ENCODE measurements around the gene RALGAPA2.

RALGAPA2 gene

DNA sequence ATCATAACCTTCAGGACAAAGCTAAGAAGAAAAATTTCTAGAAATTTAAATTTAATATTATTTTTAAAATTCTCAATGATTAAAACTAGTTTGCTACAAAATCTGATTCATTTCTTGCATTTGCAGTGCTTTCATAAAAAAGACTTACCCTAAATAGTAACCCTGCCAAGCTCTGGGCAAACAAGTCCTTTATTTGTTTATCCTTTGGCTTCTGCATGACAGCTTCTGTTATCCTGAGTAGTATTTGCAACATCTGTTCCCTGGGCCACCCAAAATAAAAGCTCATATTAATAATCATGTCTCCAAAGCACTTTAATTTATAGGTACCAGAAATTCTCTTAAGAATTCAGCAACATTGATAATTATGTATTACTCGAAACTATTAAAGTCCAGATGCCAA lies 101.3 kb downstream of the RALGAPA2 start:
- Histone ChIP-seq H3K27me3 (ENCODE audit: insufficient read depth, insufficient read length) (no peaks in the 10 kb centered on the region), H3K4me3 (ENCODE audit: insufficient read length, low read depth) (no peak overlapping the region), H3K9me3 (ENCODE audit: insufficient read depth, low read length) (no peaks in the 10 kb centered on the region), H3K36me3 (ENCODE audit: insufficient read depth, insufficient read length, low read length) (no peaks in the 10 kb centered on the region), H3K9ac (ENCODE audit: insufficient read length, low read depth) (no peak overlapping the region), H3K4me1 (ENCODE audit: insufficient read depth, insufficient read length) (no peaks in the 10 kb centered on the region)
- TF ChIP-seq YY1 (IDR thresholded peaks at IDR 0.05; ENCODE audit: insufficient read depth, insufficient read length): no peak
- no peak for TF ChIP-seq SUZ12 (IDR thresholded peaks at IDR 0.05; ENCODE audit: extremely low read depth, insufficient read depth, insufficient read length)
- no peak for TF ChIP-seq ZNF274 (IDR thresholded peaks at IDR 0.05; ENCODE audit: low read depth, low read length)
- DNase-seq (ENCODE audit: low read depth, low spot score): no peak

GRCh38 chr20:20609522-20609921 lies 102.9 kb downstream of the RALGAPA2 start:
- Histone ChIP-seq H3K9ac (ENCODE audit: insufficient read length, low read depth) (no peak overlapping the region), H3K4me1 (ENCODE audit: insufficient read depth, insufficient read length) (no peaks in the 10 kb centered on the region), H3K36me3 (ENCODE audit: insufficient read depth, insufficient read length, low read length) (no peaks in the 10 kb centered on the region), H3K27me3 (ENCODE audit: insufficient read depth, insufficient read length) (no peaks in the 10 kb centered on the region), H3K9me3 (ENCODE audit: insufficient read depth, low read length) (no peaks in the 10 kb centered on the region), H3K4me3 (ENCODE audit: insufficient read length, low read depth) (no peak overlapping the region)
- no peak for DNase-seq (ENCODE audit: low read depth, low spot score)
- no peak for TF ChIP-seq YY1 (IDR thresholded peaks at IDR 0.05; ENCODE audit: insufficient read depth, insufficient read length)
- no peak for TF ChIP-seq SUZ12 (IDR thresholded peaks at IDR 0.05; ENCODE audit: extremely low read depth, insufficient read depth, insufficient read length)
- no peak for TF ChIP-seq ZNF274 (IDR thresholded peaks at IDR 0.05; ENCODE audit: low read depth, low read length)

DNA sequence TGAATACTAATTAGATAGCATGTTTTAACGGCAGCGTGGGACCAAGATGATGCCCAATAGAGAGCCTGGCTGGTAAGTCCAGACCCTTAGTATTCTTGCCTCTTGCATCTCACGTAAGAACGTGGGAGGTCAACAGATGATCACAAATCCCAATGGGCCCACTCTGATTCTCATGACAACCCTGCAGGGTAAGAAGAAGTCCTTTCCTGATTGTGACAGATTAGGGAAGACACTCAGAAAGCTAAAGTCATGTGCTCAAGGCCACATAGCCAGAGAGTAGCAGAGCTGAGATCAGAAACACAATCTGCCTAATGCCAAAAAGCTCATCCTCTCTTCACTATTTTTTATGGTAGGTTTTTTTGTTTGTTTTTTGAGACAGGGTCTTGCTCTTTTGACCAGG lies 103.8 kb downstream of the RALGAPA2 start:
- Histone ChIP-seq H3K9me3 (ENCODE audit: insufficient read depth, low read length) (no peaks in the 10 kb centered on the region), H3K4me1 (ENCODE audit: insufficient read depth, insufficient read length) (no peaks in the 10 kb centered on the region), H3K9ac (ENCODE audit: insufficient read length, low read depth) (no peak overlapping the region), H3K4me3 (ENCODE audit: insufficient read length, low read depth) (no peak overlapping the region), H3K27me3 (ENCODE audit: insufficient read depth, insufficient read length) (no peaks in the 10 kb centered on the region), H3K36me3 (ENCODE audit: insufficient read depth, insufficient read length, low read length) (no peaks in the 10 kb centered on the region)
- DNase-seq (ENCODE audit: low read depth, low spot score): no peak
- TF ChIP-seq ZNF274 (IDR thresholded peaks at IDR 0.05; ENCODE audit: low read depth, low read length): no peak
- TF ChIP-seq SUZ12 (IDR thresholded peaks at IDR 0.05; ENCODE audit: extremely low read depth, insufficient read depth, insufficient read length): no peak
- TF ChIP-seq YY1 (IDR thresholded peaks at IDR 0.05; ENCODE audit: insufficient read depth, insufficient read length): no peak

- Histone ChIP-seq H3K36me3 (ENCODE audit: insufficient read depth, insufficient read length, low read length) (no peaks in the 10 kb centered on the region), H3K27me3 (ENCODE audit: insufficient read depth, insufficient read length) (no peaks in the 10 kb centered on the region), H3K9me3 (ENCODE audit: insufficient read depth, low read length) (no peaks in the 10 kb centered on the region), H3K4me3 (ENCODE audit: insufficient read length, low read depth) (no peak overlapping the region), H3K4me1 (ENCODE audit: insufficient read depth, insufficient read length) (no peaks in the 10 kb centered on the region), H3K9ac (ENCODE audit: insufficient read length, low read depth) (no peak overlapping the region)
- DNase-seq (ENCODE audit: low read depth, low spot score): no peak
- TF ChIP-seq SUZ12 (IDR thresholded peaks at IDR 0.05; ENCODE audit: extremely low read depth, insufficient read depth, insufficient read length): no peak
- no peak for TF ChIP-seq YY1 (IDR thresholded peaks at IDR 0.05; ENCODE audit: insufficient read depth, insufficient read length)
- no peak for TF ChIP-seq ZNF274 (IDR thresholded peaks at IDR 0.05; ENCODE audit: low read depth, low read length)
Observed at GRCh38 chr20:20608041-20608440, 104.4 kb downstream of the RALGAPA2 start.

DNA sequence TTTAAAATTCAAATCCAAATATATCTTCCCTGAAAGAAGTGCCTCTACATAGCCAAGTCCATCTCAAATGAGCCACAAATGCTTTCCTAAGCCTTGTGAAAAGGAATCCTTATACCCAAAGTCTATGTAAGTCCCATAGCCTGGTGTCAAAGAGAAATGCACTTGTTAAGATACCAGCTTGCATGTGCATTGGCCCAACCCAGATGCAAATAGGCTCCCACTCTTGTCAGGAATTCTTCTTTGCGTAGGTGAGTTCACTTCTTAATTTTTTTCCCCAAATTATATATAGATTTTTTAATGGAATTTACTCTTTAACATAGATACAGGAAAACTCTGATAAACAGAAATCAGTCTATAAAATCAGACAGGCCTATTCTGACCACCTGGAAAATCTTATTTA lies 105.6 kb downstream of the RALGAPA2 start:
- no peak for TF ChIP-seq YY1 (IDR thresholded peaks at IDR 0.05; ENCODE audit: insufficient read depth, insufficient read length)
- TF ChIP-seq SUZ12 (IDR thresholded peaks at IDR 0.05; ENCODE audit: extremely low read depth, insufficient read depth, insufficient read length): no peak
- no peak for TF ChIP-seq ZNF274 (IDR thresholded peaks at IDR 0.05; ENCODE audit: low read depth, low read length)
- Histone ChIP-seq H3K27me3 (ENCODE audit: insufficient read depth, insufficient read length) (no peaks in the 10 kb centered on the region), H3K4me3 (ENCODE audit: insufficient read length, low read depth) (no peak overlapping the region), H3K9ac (ENCODE audit: insufficient read length, low read depth) (no peak overlapping the region), H3K4me1 (ENCODE audit: insufficient read depth, insufficient read length) (no peaks in the 10 kb centered on the region), H3K36me3 (ENCODE audit: insufficient read depth, insufficient read length, low read length) (no peaks in the 10 kb centered on the region), H3K9me3 (ENCODE audit: insufficient read depth, low read length) (no peaks in the 10 kb centered on the region)
- no peak for DNase-seq (ENCODE audit: low read depth, low spot score)

- Histone ChIP-seq H3K9ac (ENCODE audit: insufficient read length, low read depth) (no peak overlapping the region), H3K36me3 (ENCODE audit: insufficient read depth, insufficient read length, low read length) (no peaks in the 10 kb centered on the region), H3K9me3 (ENCODE audit: insufficient read depth, low read length) (no peaks in the 10 kb centered on the region), H3K4me3 (ENCODE audit: insufficient read length, low read depth) (no peak overlapping the region), H3K4me1 (ENCODE audit: insufficient read depth, insufficient read length) (no peaks in the 10 kb centered on the region), H3K27me3 (ENCODE audit: insufficient read depth, insufficient read length) (no peaks in the 10 kb centered on the region)
- no peak for DNase-seq (ENCODE audit: low read depth, low spot score)
- no peak for TF ChIP-seq SUZ12 (IDR thresholded peaks at IDR 0.05; ENCODE audit: extremely low read depth, insufficient read depth, insufficient read length)
Observed at GRCh38 chr20:20606050-20606449, 106.4 kb downstream of the RALGAPA2 start.

- Histone ChIP-seq H3K9ac (ENCODE audit: insufficient read length, low read depth) (no peak overlapping the region), H3K4me3 (ENCODE audit: insufficient read length, low read depth) (no peak overlapping the region), H3K9me3 (ENCODE audit: insufficient read depth, low read length) (no peaks in the 10 kb centered on the region), H3K36me3 (ENCODE audit: insufficient read depth, insufficient read length, low read length) (no peaks in the 10 kb centered on the region), H3K4me1 (ENCODE audit: insufficient read depth, insufficient read length) (no peaks in the 10 kb centered on the region), H3K27me3 (ENCODE audit: insufficient read depth, insufficient read length) (no peaks in the 10 kb centered on the region)
- TF ChIP-seq ZNF274 (IDR thresholded peaks at IDR 0.05; ENCODE audit: low read depth, low read length): no peak
- TF ChIP-seq SUZ12 (IDR thresholded peaks at IDR 0.05; ENCODE audit: extremely low read depth, insufficient read depth, insufficient read length): no peak
- TF ChIP-seq YY1 (IDR thresholded peaks at IDR 0.05; ENCODE audit: insufficient read depth, insufficient read length): no peak
- no peak for DNase-seq (ENCODE audit: low read depth, low spot score)
Observed at GRCh38 chr20:20604907-20605306, 107.5 kb downstream of the RALGAPA2 start.

DNA sequence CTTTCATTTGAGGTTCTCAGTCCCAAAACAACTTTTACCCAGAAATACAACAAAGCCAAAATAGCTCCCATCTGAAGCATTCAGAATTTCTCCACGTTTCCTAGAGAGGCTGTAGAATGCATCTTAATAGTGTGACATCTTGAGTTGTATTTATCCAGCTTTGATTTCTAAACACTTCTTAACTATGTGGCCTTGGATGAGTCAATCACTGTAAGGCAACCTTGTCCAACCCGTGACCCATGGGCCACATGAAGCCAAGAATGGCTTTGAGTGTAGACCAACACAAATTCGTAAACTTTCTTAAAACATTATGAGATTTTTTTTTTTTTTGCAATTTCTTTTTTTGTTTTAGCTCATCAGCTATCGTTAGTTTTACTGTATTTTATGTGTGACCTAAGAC lies 108.1 kb downstream of the RALGAPA2 start:
- Histone ChIP-seq H3K4me3 (ENCODE audit: insufficient read length, low read depth) (no peak overlapping the region), H3K9ac (ENCODE audit: insufficient read length, low read depth) (no peak overlapping the region), H3K4me1 (ENCODE audit: insufficient read depth, insufficient read length) (no peaks in the 10 kb centered on the region), H3K27me3 (ENCODE audit: insufficient read depth, insufficient read length) (no peaks in the 10 kb centered on the region), H3K36me3 (ENCODE audit: insufficient read depth, insufficient read length, low read length) (no peaks in the 10 kb centered on the region), H3K9me3 (ENCODE audit: insufficient read depth, low read length) (no peaks in the 10 kb centered on the region)
- DNase-seq (ENCODE audit: low read depth, low spot score): no peak
- TF ChIP-seq ZNF274 (IDR thresholded peaks at IDR 0.05; ENCODE audit: low read depth, low read length) (no peak), SUZ12 (IDR thresholded peaks at IDR 0.05; ENCODE audit: extremely low read depth, insufficient read depth, insufficient read length) (no peak), YY1 (IDR thresholded peaks at IDR 0.05; ENCODE audit: insufficient read depth, insufficient read length) (no peak)

Data from NT2/D1 (cell line).